ENCODE data around the gene ZNF367. TPM values are rescaled to one million over a fixed set of nuclear protein-coding genes. Genes with fewer than 3 reads are reported as not detected.

ZNF367 gene
- total RNA-seq (ENCODE audit: low replicate concordance), result 14.6 and 18.0 TPM in 2 replicates

DNA sequence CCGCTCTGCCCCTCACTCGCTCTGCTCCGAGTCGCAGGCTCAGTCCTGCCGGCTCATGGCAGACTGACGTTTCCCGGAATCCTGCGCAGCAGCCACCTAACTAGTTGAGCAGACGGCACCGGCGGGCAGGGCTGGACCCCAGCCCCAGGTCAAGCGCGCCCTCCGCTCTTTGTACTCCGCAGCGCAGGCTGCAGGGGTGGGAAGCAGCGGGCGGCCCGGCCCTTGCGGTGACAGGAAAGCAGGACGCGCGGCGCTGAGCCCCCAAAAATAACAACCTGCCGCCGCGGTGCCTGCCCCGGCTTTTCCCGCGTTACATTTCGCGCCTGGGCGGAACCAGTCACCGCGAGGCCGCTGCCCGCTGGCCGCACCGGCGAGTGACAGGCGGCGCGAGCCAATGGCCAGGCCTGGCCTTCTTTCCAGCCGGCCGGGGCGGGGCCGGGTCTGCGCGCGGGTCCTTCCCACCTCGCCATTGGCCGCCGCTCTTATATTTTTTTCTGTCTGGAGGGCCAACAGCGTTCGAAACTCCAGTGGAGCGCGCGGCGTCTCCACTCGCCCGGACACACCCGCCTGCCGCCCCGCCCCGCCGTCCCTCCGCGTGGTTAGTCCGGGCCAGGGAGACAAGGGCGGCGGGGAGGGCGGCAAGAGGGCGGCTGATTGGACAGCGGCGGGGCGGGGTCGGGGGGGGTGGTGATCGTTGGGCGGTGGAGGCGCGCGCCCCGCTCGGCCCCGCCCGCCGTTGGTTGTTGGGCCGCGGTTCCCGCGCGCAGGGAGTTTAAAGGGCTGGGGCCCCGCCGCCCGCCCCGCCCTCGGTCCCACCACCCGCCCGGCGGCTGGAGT, at the start of gene ZNF367:
Gene ZNF367 (minus strand): TSS at position 288 of the 837 bp plus-strand sequence. CDS start 338 bp downstream, outside the sequence.
- Histone ChIP-seq H3K27me3 (no peaks in the 10 kb centered on the region), H3K4me3 (peak within 1 kb of the TSS; percentile 66), H3K27ac (peak within 1 kb of the TSS; percentile 84), H3K9me3 (ENCODE audit: low read depth) (no peaks in the 10 kb centered on the region), H3K9ac (peak within 1 kb of the TSS; percentile 61), H3K36me3 (no peaks in the 10 kb centered on the region), H4K20me1 (ENCODE audit: low read depth) (peaks cover 24% of the 10 kb centered on the region), H3K4me1 (peaks cover 25% of the 10 kb centered on the region), H2AFZ (replicated peaks) (peak within 1 kb of the TSS; percentile 83), H3K79me2 (ENCODE audit: low read depth) (peaks cover 39% of the 10 kb centered on the region), H3F3A (ENCODE audit: low read depth) (peaks cover 40% of the 10 kb centered on the region), H3K4me2 (peak within 1 kb of the TSS; percentile 94)
- Mint-ChIP-seq H3K4me1 (peaks cover 31% of the 10 kb centered on the region), H3K9me3 (no peaks in the 10 kb centered on the region), H3K27ac (peak within 1 kb of the TSS; percentile 91), H3K4me3 (peak within 1 kb of the TSS; percentile 94), H3K27me3 (ENCODE audit: insufficient read depth, low read depth) (peaks cover 6% of the 10 kb centered on the region), H3K36me3 (no peaks in the 10 kb centered on the region)
- TF ChIP-seq EZH2phosphoT487 (IDR thresholded peaks at IDR 0.05), result no peak
- no peak for TF ChIP-seq EZH2 (IDR thresholded peaks at IDR 0.05)
- no peak for TF ChIP-seq CTCF (IDR thresholded peaks at IDR 0.05)
- DNase-seq (ENCODE audit: low spot score), result peak; percentile 98

GRCh38 chr9:96467784-96468183, 49.6 kb upstream of the ZNF367 start:
- TF ChIP-seq CTCF (IDR thresholded peaks at IDR 0.05) (no peak), EZH2 (IDR thresholded peaks at IDR 0.05) (no peak), EZH2phosphoT487 (IDR thresholded peaks at IDR 0.05) (no peak)
- Mint-ChIP-seq H3K36me3 (peaks cover 21% of the 10 kb centered on the region), H3K4me1 (peaks cover 10% of the 10 kb centered on the region), H3K27ac (no peak overlapping the region), H3K9me3 (no peaks in the 10 kb centered on the region), H3K4me3 (no peak overlapping the region), H3K27me3 (ENCODE audit: insufficient read depth, low read depth) (no peaks in the 10 kb centered on the region)
- Histone ChIP-seq H3K4me2 (no peak overlapping the region), H3K9me3 (ENCODE audit: low read depth) (no peaks in the 10 kb centered on the region), H3K4me1 (peaks cover under 1% of the 10 kb centered on the region), H3K9ac (no peak overlapping the region), H3K79me2 (ENCODE audit: low read depth) (no peaks in the 10 kb centered on the region), H4K20me1 (ENCODE audit: low read depth) (no peaks in the 10 kb centered on the region), H3F3A (ENCODE audit: low read depth) (no peaks in the 10 kb centered on the region), H3K36me3 (no peaks in the 10 kb centered on the region), H3K27me3 (no peaks in the 10 kb centered on the region), H3K27ac (no peak overlapping the region), H2AFZ (replicated peaks) (no peak overlapping the region), H3K4me3 (no peak overlapping the region)
- no peak for DNase-seq (ENCODE audit: low spot score)

DNA sequence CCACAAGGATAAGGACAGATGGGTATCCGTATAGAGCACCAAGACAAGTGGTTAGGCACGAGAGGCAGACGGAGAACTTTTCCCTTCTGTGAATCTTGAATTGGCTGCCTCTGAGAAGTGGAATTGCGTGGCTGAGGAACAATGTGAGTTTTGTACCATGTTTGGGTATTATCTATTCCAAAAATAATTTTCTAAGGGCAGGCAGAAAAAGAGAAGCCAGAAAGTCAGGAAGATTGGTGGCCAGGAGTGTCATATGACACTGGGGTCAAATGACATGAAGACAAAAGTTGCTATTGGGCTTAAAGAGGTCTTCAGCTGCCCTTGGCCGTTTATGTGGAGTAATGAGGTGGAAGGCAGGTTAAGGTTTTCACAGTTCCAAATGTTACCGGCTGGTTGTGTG, 46.3 kb upstream of the ZNF367 start:
- Histone ChIP-seq H3K79me2 (ENCODE audit: low read depth) (no peaks in the 10 kb centered on the region), H3K36me3 (no peaks in the 10 kb centered on the region), H3K27me3 (no peaks in the 10 kb centered on the region), H3F3A (ENCODE audit: low read depth) (peaks cover 5% of the 10 kb centered on the region), H3K27ac (no peak overlapping the region), H3K4me1 (peaks cover 15% of the 10 kb centered on the region), H2AFZ (replicated peaks) (no peak overlapping the region), H3K9ac (no peak overlapping the region), H3K4me2 (no peak overlapping the region), H4K20me1 (ENCODE audit: low read depth) (no peaks in the 10 kb centered on the region), H3K9me3 (ENCODE audit: low read depth) (no peaks in the 10 kb centered on the region), H3K4me3 (no peak overlapping the region)
- H3K4me3 Mint-ChIP-seq, result no peak overlapping the region
- peaks cover 10% of the 10 kb centered on the region for H3K4me1 Mint-ChIP-seq
- DNase-seq (ENCODE audit: low spot score), result no peak
- no peaks in the 10 kb centered on the region for H3K9me3 Mint-ChIP-seq
- TF ChIP-seq CTCF (IDR thresholded peaks at IDR 0.05) (no peak), EZH2phosphoT487 (IDR thresholded peaks at IDR 0.05) (no peak)
- H3K36me3 Mint-ChIP-seq, result peaks cover 16% of the 10 kb centered on the region
- no peaks in the 10 kb centered on the region for H3K27me3 Mint-ChIP-seq (ENCODE audit: insufficient read depth, low read depth)
- H3K27ac Mint-ChIP-seq, result peak overlapping the region; percentile 40
